SU-DHL-6 (cell line): ENCODE measurements around the gene TCTN2.

Experiments
- H2AFZ ChIP-seq: fragments of 200-600 bp; sonication (generic); 2 replicates; pipeline ENCODE4 v1.6.1; 2014; ENCODE audit warnings: low read depth, mild to moderate bottlenecking, moderate library complexity, mixed read lengths, antibody characterized with exemption, low read length; ENCODE audit not compliant: severe bottlenecking
- H3F3A ChIP-seq: fragments of 200-600 bp; shearing (Covaris generic); 2 replicates; pipeline ENCODE4 v1.6.0; 2016; ENCODE audit warnings: antibody characterized with exemption, mild to moderate bottlenecking; ENCODE audit not compliant: insufficient read depth
- H3K27ac ChIP-seq: fragments of 200-600 bp; sonication (generic); 2 replicates; pipeline ENCODE4 v1.5.1; 2016; ENCODE audit warnings: low read depth, mild to moderate bottlenecking, low read length, moderate library complexity, mixed read lengths
- H3K27me3 ChIP-seq: fragments of 200-600 bp; sonication (generic), shearing (Covaris generic); 2 replicates; pipeline ENCODE4 v1.6.0; 2014; ENCODE audit warnings: mild to moderate bottlenecking, low read length
- H3K36me3 ChIP-seq: fragments of 200-600 bp; sonication (generic); 2 replicates; pipeline ENCODE4 v1.6.1; 2014; ENCODE audit warnings: mild to moderate bottlenecking, low read length, mixed read lengths
- H3K4me2 ChIP-seq: fragments of 300-600, 200-600 bp; shearing (Covaris generic), sonication (generic); 2 replicates; pipeline ENCODE4 v1.6.0; 2014; ENCODE audit warnings: low read length, low read depth, mild to moderate bottlenecking; ENCODE audit not compliant: poor library complexity, severe bottlenecking
- H3K4me3 ChIP-seq: fragments of 200-600 bp; sonication (generic); 2 replicates; pipeline ENCODE4 v1.5.1; 2014; ENCODE audit warnings: antibody characterized with exemption, low read length, mild to moderate bottlenecking, mixed read lengths; ENCODE audit not compliant: insufficient read depth, poor library complexity, severe bottlenecking
- H3K79me2 ChIP-seq: fragments of 200-600 bp; sonication (generic); 2 replicates; pipeline ENCODE4 v1.6.1; 2014; ENCODE audit warnings: mild to moderate bottlenecking, low read length, moderate library complexity; ENCODE audit not compliant: insufficient read depth
- H3K9ac ChIP-seq: fragments of 200-600 bp; sonication (generic); 2 replicates; pipeline ENCODE4 v1.7.0; 2014; ENCODE audit warnings: mild to moderate bottlenecking, low read length
- H3K9me2 ChIP-seq: fragments of 200-600 bp; sonication (generic); replicated peaks from 2 replicates; pipeline ENCODE4 v1.6.1; 2014; ENCODE audit warnings: low read length; ENCODE audit not compliant: insufficient read depth
- H3K9me3 ChIP-seq: fragments of 200-600 bp; sonication (generic); 2 replicates; pipeline ENCODE4 v1.6.1; 2014; ENCODE audit warnings: low read length, mixed read lengths; ENCODE audit not compliant: insufficient read depth
- H4K20me1 ChIP-seq: fragments of 200-600 bp; sonication (generic); 2 replicates; pipeline ENCODE4 v1.6.1; 2014; ENCODE audit warnings: low read depth, mild to moderate bottlenecking, antibody characterized with exemption, low read length, moderate library complexity, mixed read lengths
- CTCF ChIP-seq: fragments of 200-600 bp; sonication (generic); IDR thresholded peaks from one replicate; pipeline ENCODE4 v1.5.1; 2017; ENCODE audit warnings: antibody characterized with exemption, mild to moderate bottlenecking, low read length, moderate library complexity; ENCODE audit not compliant: insufficient read depth, poor library complexity, severe bottlenecking
- EZH2phosphoT487 ChIP-seq: fragments of 200-600 bp; sonication (generic), shearing (Covaris generic); conservative IDR thresholded peaks from 2 replicates; pipeline ENCODE4 v1.6.1; 2018; ENCODE audit warnings: mild to moderate bottlenecking, antibody characterized with exemption, low read length, moderate library complexity, mixed read lengths

TCTN2 gene

GRCh38 chr12:123726962-123727361 lies 56.0 kb downstream of the TCTN2 start:
- H2AFZ ChIP-seq: no peak overlapping the region
- no peak overlapping the region for H3K9ac ChIP-seq
- H3K79me2 ChIP-seq: no peaks in the 10 kb centered on the region; the same call in 1 of the 2 replicates
- H3K36me3 ChIP-seq: peaks cover 18% of the 10 kb centered on the region; the same call in 1 of the 2 replicates
- H3K4me3 ChIP-seq: no peak overlapping the region
- H3K4me2 ChIP-seq: no peak overlapping the region
- H3K9me3 ChIP-seq: no peaks in the 10 kb centered on the region
- H4K20me1 ChIP-seq: no peaks in the 10 kb centered on the region
- TF ChIP-seq EZH2phosphoT487 (no peak), CTCF (no peak)
- no peak overlapping the region for H3K27ac ChIP-seq
- no peaks in the 10 kb centered on the region for H3K27me3 ChIP-seq
- H3F3A ChIP-seq: no peaks in the 10 kb centered on the region
- no peaks in the 10 kb centered on the region for H3K9me2 ChIP-seq

DNA sequence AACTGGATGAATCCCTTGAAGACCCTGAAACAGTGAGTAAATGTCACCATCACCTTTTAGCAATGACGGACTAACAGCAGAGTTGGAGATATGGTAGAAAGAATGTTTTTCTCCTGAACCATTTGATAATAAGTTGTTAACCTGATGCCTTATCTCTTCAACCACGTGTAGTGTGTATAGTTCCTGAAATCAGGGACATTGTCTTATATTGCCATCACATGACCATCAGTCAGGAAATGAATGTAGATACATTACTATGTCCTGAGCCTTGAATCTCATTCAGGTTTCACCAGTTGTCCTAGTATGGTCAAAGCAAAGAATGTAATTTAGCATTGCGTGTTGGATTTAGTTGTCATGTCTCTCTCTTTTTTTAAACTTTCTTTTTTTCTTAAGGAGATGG lies 57.0 kb downstream of the TCTN2 start:
- no peaks in the 10 kb centered on the region for H4K20me1 ChIP-seq
- no peak overlapping the region for H3K4me3 ChIP-seq
- no peak overlapping the region for H3K9ac ChIP-seq
- TF ChIP-seq EZH2phosphoT487: no peak
- no peak for TF ChIP-seq CTCF
- no peaks in the 10 kb centered on the region for H3K9me3 ChIP-seq
- H3F3A ChIP-seq: no peaks in the 10 kb centered on the region
- H2AFZ ChIP-seq: no peak overlapping the region
- no peaks in the 10 kb centered on the region for H3K27me3 ChIP-seq
- H3K79me2 ChIP-seq: no peaks in the 10 kb centered on the region
- no peak overlapping the region for H3K27ac ChIP-seq
- peaks cover 18% of the 10 kb centered on the region; the same call in 1 of the 2 replicates for H3K36me3 ChIP-seq
- no peaks in the 10 kb centered on the region for H3K9me2 ChIP-seq
- no peak overlapping the region for H3K4me2 ChIP-seq

GRCh38 chr12:123731596-123731995 lies 60.7 kb downstream of the TCTN2 start:
- no peaks in the 10 kb centered on the region for H4K20me1 ChIP-seq
- H3K79me2 ChIP-seq: no peaks in the 10 kb centered on the region
- no peaks in the 10 kb centered on the region for H3K9me2 ChIP-seq
- no peak overlapping the region for H2AFZ ChIP-seq
- no peaks in the 10 kb centered on the region for H3K27me3 ChIP-seq
- no peak overlapping the region for H3K27ac ChIP-seq
- no peak overlapping the region for H3K4me3 ChIP-seq
- H3K4me2 ChIP-seq: no peak overlapping the region
- peaks cover 10% of the 10 kb centered on the region; the same call in 1 of the 2 replicates for H3K36me3 ChIP-seq
- no peaks in the 10 kb centered on the region for H3K9me3 ChIP-seq
- H3K9ac ChIP-seq: no peak overlapping the region
- no peaks in the 10 kb centered on the region for H3F3A ChIP-seq
- TF ChIP-seq CTCF (no peak), EZH2phosphoT487 (no peak)

DNA sequence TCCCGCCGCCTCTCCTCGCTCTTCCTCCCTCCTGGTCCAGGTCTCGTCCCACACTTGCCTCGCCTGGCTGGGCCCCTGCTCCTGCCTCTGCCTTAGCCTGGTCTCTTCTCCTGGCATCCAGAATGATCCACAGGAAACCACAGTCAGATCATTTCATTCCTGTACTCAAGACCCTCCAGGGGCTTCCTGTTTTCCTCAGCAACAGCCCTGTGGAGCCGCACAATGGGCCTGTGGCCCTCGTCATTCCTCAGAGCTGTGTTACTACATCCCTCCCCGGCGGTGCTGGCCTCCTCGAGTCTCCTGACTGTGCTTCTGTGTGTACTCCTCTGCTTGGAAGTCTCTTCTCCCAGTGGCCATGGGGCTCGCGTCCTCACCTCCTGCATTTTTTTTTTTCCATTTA lies 61.3 kb downstream of the TCTN2 start:
- H3K9me3 ChIP-seq: no peaks in the 10 kb centered on the region
- no peaks in the 10 kb centered on the region for H3K79me2 ChIP-seq
- TF ChIP-seq EZH2phosphoT487: no peak
- no peaks in the 10 kb centered on the region for H3K9me2 ChIP-seq
- peaks cover 10% of the 10 kb centered on the region; the same call in 1 of the 2 replicates for H3K36me3 ChIP-seq
- no peak overlapping the region for H2AFZ ChIP-seq
- no peak overlapping the region for H3K4me2 ChIP-seq
- no peak overlapping the region for H3K9ac ChIP-seq
- H3K27me3 ChIP-seq: no peaks in the 10 kb centered on the region
- no peaks in the 10 kb centered on the region for H3F3A ChIP-seq
- no peak overlapping the region for H3K27ac ChIP-seq
- H3K4me3 ChIP-seq: no peak overlapping the region
- no peaks in the 10 kb centered on the region for H4K20me1 ChIP-seq
